GM10248 (cell line): ENCODE data around the gene TMEM174.

ENCODE experiments used
- CTCF ChIA-PET: fragments of 300-600 bp; sonication (Branson Sonifier 250); formaldehyde crosslinking; extraction: SDS; loops from one replicate; lab custom pipeline; 2021; ENCODE audit warnings: antibody characterized with exemption; lab: Yijun Ruan, JAX
- POLR2A ChIA-PET: fragments of 350-650 bp; sonication (Branson Sonifier 250); formaldehyde crosslinking; extraction: SDS; loops from one replicate; lab custom pipeline; 2020; ENCODE audit warnings: antibody characterized with exemption; lab: Yijun Ruan, JAX
- DNase-seq: peaks from one replicate; pipeline ENCODE4 v3.0.0; 2012; ENCODE audit errors: extremely low spot score
- CTCF ChIP-seq: IDR thresholded peaks from 2 replicates; pipeline ENCODE4 v1.5.1; 2012; ENCODE audit warnings: mild to moderate bottlenecking, low read depth; ENCODE audit errors: extremely low read depth, missing control alignments, control extremely low read depth

The TMEM174 gene

GRCh38 chr5:73151766-73152410, 21.1 kb upstream of the TMEM174 start:
- DNase-seq: no peak
- TF ChIP-seq CTCF: no peak
- POLR2A ChIA-PET: no interaction called here
- CTCF ChIA-PET: interaction anchor here (1.2 to 1.7 kb wide), 2 partner anchors 11 to 51 kb away, joined by 3 read pairs; no protein-coding TSS in a partner anchor

- ChIA-PET POLR2A (no interaction called here), CTCF (interaction anchor here (1.1 to 1.7 kb wide), 5 partner anchors 9 to 69 kb away, joined by 3 to 4 read pairs (median 3); no protein-coding TSS in a partner anchor)
- DNase-seq: no peak
- no peak for TF ChIP-seq CTCF
Observed at GRCh38 chr5:73152411-73153388, 20.3 kb upstream of the TMEM174 start.

DNA sequence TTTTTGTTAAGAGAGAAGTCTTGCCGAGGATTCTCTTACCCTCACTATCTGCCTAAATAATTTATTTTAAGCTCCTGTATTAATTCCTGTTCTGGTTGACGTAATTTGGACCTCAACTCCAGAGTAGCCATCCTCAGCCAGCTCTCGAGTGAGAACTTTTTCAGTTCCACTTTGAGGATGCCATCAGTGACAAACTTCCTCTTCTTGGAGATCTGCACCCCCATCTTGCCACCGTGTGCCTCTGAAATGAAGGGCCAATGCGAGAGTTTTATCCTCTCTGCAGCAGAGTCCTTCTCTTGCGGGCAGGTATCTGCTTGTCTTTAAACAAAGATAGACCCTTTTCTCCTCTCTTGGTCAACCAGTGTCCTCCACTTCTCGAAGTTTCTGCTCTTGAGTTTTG, 19.5 kb upstream of the TMEM174 start:
- CTCF ChIA-PET: interaction anchor here (1.1 to 1.5 kb wide), 4 partner anchors 8 to 69 kb away, joined by 3 to 4 read pairs (median 4); no protein-coding TSS in a partner anchor
- POLR2A ChIA-PET: no interaction called here
- no peak for DNase-seq
- TF ChIP-seq CTCF: no peak

GRCh38 chr5:73154208-73155006, 18.6 kb upstream of the TMEM174 start:
- ChIA-PET CTCF (no interaction called here), POLR2A (no interaction called here)
- TF ChIP-seq CTCF: no peak
- DNase-seq: no peak

DNA sequence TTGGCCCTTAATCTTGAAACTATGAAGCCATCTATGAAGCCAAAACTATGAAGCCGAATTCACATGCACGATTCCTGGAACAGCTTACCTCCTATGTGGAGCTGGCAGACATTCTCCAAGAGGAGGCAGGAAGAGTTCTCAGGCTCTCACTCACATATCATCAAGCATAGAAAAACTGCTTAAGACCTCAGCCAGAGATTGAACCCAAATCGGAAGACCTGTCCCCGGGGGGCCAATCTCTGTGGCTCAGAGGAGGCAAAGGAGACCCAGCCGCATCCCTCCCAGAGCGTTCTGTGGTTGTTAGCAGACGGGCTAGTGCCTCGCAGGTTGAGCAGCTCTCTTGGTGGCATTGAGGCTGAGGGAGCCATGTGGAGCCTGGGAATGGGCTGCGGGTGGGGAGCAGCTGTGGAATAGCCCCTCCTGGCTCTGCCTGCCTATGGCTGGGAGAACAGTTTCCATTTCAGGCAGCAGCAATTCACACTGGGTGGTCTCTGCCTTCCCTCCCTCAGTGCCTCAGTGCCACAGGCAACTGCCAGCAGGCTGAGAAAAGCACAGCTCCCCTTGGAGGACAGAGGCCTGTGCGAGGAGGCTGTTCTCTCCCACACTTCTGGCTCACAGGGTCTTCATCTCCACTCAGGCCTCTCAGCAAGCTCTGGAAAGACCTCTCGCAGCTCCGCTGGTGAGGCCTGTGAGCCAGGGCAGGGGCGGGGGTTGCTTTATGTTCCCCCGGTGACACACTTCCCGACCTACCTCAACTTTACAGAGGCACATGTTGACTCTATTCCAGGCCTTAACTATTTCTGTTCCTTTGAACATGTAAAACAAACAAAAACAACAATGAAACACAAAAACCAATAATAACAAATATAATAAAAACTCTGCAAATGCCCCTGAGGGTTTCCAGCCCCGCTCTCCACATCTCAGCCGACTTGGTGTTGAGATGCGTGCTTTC, 17.4 kb upstream of the TMEM174 start:
- DNase-seq: no peak
- CTCF ChIA-PET: no interaction called here
- POLR2A ChIA-PET: no interaction called here
- TF ChIP-seq CTCF: no peak
